HTR-8/SVneo (cell line): ENCODE measurements around the gene BDH1.

Experiments
- DNase-seq: peaks from one replicate; pipeline ENCODE4 v3.0.0; 2011; ENCODE audit warnings: low spot score, mixed read lengths; ENCODE audit not compliant: insufficient read length
- FAIRE-seq: peaks from 2 replicates; lab custom pipeline; 2011; peaks lifted over from hg19 to GRCh38; lab: Jason Lieb, UNC

BDH1 gene

DNA sequence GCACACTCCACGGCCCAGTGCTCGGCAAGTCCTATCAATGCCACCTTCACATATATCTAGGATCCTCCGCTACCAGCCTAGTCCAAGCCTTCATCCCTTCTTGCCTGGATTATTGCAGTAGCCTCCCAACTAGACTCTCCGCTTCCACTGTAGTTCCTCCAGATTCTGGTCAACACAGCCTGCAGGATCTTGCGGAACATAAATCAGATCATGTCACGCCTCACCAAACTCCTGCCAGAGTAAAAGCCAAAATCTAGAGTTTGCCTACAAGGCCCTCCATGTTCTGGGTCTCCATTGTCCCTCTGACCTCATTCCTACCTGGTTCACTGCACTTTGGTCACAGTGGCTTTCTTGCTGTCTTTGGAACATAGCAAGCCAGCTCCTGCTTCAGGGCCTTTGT lies 3.6 kb downstream of the BDH1 start:
- FAIRE-seq (no peak), DNase-seq (no peak)

DNA sequence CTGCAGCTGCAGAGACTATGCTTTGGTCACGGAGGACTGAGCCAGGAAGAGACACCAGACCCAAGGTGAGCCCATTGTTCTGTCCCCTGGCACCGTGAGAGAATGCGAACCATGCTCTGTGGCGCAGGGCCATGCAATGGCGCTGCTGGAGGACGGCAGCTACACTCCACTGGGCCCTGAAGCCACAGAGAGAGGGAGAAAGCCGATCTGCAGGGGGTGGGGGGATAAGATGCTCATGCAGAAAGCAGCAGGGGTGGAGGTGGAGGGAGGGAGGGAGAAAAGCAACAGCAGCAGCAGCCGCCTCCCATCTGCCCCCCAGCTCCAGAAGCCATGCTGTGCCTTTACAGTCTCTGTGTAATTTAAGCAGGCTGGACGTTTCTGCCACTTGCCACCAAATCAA lies 5.3 kb downstream of the BDH1 start:
- no peak for DNase-seq
- FAIRE-seq, result no peak

DNA sequence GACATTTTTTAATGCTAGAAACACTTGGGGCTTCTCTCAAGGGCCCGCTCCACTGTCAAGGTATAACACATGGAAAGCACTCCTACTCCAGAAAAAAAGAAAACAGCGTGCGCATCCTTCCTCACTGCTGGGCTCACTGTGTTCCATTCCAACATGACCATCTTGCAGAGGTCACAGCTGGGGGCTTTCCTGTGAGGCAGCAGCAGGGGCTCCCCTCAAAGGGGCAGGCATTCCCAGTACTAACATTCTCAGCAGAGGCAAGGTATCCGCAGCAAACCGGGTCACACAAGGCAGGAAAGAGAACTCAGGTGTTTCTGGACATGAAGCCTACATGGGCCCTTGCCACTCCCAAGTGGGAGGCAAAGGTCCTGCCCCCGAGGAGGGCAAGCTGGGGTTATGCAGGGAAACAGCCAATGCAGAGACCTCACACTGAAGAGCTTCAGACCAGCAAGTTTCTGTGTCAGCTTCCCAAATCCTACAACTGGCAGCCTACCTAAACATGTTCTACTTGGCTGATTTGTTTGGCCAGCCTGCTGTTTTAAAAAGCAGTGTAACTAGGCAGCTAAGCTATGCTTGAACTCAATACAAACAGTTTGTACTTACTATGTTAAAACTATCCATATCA lies 6.4 kb downstream of the BDH1 start:
- FAIRE-seq, result no peak
- no peak for DNase-seq

DNA sequence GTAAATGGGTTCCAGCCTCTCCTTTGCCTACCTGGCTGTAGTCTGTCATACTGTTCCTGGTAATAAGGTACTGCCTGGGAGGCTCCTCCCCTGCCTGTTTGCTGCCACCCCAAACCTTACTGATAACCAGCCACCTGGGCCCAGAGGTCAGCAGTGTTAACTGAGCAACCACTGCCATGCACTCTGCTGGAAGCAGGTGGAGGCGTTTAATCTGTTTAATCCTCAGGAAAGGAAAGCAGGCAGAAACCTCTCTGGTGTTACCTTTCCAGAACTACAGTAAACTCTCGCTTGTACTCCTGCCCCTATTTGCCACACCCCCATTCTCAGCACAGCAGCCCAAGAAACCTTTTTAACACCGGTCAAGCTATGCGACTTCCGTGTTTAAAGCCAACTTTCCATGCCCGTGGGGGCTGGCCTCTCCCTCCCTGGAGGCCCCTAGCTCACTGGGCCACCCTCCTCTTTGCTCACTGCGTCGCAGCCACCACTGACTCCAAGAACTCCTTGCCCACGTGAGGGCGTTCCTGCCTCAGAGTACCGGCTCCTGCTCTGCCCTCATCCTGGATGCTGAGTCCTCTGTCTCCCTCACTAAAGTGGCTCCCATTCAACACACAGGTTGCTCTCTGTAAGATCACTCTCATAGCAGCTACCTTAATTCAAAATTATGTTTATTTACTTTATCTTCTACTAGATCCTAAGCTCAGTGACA lies 8.3 kb downstream of the BDH1 start:
- FAIRE-seq (no peak), DNase-seq (no peak)

DNA sequence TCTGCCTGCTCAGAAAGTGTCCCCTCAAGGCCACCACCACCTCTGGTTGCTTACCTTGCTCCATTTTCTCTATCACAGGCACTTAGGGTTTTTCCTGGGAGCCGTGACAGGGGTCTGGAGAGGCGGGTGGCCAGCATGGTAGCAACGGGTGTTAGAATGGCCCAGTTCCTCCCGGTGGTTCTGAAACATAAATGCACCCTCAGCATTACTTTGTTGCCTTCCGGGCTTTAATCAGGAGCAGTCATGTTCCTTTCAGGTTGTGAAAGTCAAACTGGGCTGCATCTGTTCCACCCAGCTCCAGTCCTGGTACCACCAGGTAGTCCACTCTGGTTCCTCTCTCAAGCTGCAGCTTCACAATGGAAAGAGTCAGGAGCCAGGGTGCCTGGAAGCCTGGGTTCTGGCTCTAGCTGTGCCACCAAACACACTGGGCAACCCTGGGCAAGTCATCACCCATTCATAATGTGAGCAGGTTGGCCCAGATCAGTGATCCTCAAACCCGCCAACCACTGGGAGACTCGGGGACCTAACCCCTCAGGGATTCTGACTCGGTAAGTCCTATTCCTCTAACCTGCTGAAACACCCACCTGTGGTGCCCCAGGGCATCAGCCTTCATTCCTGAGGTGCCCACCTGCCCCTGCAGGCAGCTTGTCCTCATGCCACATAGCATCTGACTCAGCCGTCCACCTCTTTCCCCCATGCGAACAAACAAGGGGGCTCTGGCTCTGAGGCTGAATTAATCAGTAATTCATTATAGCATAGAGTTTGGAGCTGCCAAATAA lies 9.3 kb downstream of the BDH1 start:
- FAIRE-seq, result no peak
- no peak for DNase-seq

DNA sequence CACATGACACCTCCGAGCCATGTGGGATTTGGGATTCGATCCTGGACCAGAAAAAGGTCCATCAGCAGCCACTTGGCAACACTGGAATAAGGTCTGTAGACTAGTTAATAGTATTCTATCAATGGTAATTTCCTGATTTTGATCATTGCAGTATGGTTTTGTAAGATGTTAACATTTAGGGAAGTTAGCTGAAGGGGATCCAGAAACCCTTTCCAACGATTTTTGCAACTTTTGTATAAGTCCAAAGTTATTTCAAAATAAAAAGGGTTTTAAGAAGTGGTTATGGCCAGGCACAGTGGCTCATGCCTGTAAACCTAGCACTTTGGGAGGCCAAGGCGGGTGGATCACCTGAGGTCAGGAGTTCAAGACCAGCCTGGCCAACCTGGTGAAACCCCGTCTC lies 10.2 kb downstream of the BDH1 start:
- no peak for FAIRE-seq
- no peak for DNase-seq

DNA sequence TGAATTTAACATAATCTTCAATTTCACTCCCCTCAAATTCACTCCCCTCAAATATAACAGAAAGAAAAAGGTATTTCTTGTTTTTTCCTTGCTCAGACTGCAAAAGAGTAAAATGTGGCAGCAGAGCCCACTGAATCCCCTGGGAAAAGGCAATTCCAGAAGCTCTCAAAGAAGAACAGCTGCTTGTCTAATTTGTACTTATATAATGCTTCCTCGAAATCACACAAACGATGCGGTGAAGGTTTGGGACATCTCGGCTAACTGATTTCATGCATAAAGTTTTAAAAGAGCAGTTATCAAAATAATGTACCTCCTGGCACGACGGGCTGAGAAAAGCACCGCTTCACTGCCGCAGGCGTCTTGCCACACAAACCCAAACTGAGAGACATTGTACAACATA lies 10.7 kb downstream of the BDH1 start:
- DNase-seq, result no peak
- no peak for FAIRE-seq

DNA sequence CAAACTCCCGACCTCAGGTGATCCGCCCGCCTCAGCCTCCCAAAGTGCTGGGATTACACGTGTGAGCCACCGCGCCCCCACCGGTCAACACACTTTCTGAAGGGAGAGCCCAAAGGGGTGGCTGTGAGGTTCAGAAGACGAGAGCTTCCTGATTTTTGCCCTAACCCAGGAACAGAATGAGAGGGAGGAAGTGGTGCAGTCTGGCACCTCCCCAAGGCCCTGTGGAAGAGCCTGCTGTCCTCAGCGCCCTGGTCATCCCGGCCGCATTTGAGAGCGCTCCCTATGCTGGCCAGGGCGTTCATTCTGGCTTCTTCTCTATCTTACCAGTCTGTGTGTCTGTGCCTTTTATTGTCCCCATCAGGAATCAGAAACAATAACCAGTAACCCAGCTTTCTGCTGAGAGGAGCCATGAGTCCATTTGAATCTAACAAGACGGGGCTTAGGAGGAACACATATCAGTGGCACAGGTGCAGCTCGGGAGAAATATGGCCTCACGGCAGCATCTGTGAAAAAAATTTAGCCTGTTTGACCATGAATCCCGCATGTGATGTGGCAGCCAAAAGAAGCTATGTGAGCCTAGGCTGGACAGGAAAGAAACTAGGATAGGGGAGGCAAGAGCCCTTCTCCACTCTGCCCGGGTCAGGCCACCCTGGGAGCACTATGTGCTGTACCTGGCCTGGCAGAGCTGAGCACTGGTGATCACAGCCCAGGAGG lies 12.9 kb downstream of the BDH1 start:
- FAIRE-seq (no peak), DNase-seq (no peak)

DNA sequence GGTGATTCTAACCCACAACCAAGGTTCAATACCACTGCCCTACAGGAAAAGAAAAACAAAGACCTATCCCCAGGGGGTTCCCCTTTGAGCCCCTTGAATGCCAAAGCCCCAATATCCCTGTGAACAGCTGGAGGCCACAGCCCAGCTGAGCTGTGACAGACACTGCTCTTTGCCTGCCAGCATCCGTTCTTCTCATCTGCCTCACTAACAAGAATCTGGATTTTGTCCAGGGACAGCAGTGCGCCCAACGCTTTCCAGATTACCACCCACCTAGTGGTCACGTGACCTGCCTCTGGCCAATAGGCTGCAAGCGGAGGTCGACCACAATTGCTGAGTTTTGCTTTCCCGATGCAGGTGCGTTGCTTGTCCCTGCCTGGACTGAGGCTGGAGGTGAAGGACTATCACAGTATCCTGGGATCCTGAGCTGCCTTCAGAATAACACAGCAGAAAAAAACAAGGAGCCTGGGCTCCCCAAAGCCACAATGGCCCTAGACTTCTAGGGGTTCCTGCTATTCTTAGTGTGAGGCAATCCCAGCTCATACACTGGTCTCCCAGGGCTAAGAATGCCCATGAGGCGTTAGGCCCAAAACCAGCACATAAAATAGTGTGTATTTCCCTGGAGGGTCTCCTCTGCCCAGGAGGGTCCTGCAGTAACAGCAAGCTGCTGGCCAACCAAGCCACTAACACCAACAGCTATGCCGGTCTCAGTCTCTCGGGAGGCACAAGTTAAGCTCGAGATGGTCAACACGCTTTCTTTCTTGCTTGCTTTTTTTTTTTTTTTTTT lies 13.8 kb downstream of the BDH1 start:
- FAIRE-seq (no peak), DNase-seq (no peak)

DNA sequence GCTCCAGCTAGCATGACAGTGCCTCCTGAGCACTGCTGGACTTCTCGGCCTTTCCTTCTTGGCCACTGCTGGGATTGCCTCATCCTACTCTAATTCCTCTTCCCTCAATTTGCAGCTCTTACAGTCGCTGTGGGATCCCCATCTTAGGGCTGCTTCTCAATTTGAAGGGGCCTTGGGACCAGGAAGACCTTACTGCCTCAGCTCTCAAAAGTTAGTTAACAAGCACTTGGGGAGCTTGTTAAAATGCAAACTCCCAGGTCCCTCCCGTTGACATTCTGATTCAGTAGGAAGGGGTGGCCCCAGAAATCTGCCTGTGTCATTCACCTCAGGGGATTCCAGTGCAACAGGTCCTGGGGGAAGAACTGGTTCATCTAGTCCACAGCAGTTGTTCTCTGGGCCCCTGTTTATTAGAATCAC lies 14.8 kb downstream of the BDH1 start:
- FAIRE-seq, result peak; percentile 4
- no peak for DNase-seq

DNA sequence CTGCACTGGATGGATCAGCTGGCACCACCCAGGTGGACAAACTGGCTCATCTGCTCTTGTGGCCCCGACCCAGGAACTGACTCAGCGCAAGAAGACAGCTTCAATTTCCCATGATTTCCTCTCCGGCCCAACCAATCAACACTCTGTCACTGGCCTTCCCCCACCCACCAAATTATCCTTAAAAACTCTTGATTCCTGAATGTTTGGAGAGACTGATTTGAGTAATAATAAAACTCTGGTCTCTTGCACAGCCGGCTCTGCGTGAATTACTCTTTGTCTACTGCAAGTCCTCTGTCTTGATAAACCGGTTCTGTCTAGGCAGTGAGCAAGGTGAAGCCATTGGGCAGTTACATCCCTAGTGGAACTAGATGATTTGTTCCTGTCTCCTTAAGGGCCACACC lies 16.1 kb downstream of the BDH1 start:
- no peak for FAIRE-seq
- no peak for DNase-seq

DNA sequence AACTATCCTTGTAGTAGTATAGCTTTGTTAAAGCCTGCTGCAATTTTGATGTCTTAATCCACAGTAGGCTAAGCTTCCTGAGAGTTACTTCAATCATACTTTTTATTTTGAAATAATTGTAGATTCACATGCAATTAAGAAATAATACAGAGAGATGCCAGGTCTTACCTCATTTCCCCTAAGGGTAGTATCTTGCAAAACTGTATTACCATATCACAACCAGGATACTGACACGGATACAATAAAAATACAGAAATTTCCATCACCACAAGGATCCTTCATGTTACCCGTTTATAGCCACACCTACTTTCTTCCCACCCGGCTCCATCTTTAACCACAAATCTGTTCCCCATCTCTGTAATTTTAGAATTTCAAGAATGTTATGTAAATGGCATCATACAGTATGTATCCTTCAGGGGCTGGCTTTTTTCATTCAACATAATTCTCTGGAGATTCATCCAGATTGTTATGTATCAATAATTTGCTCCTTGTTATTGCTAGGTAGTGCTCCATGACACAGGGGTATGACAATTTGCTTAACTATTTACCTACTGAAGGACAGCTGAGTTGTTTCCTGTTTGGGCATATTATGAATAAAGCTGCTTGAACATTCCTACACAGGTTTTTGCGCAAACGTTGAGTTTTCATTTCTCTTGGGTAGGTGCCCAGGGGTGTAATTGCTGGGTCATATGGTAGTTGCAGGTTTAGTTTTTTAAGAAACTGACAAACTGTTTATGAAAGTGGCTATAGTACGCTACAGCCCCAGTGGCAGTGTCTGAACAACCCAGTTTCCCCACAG lies 21.6 kb downstream of the BDH1 start:
- DNase-seq (no peak), FAIRE-seq (no peak)

DNA sequence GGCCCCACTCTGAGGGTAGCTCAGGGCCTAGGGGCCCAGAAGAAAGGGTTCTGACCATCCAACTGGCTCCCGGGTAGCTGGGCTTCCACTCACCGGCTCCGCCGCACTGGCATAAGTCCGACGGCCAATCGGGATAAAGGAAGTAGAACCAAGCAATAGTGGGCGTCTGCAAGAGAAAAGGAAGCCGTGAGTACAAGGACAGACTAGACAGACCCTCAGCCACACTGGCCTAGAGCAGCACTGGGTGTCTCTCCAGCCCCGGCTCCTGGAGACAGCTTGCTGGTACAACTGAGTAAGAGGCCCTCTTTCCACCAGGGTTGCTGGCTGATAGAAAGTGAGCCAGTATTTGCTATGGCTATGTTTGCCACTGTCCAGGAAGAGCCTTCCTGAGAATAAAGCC lies 22.4 kb downstream of the BDH1 start:
- DNase-seq (no peak), FAIRE-seq (no peak)

DNA sequence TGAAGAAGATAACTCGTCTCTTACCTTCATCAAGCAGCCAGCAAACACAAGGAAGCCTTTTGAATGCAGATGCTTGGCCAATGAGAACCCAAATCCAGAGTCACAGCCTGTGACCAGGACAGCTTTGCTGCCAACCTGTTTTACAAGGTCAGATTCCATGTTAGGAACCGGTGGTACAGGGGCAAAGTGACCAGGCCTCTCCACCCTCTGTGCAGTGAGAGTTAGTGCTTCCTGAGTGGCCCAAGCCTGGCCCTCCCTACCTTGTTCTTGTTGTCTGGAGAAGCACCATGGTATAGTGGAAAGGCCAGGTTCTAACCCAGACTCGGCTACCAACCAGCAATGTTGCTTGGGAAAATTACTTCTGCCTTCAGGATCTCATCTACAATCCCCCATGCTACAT lies 23.4 kb downstream of the BDH1 start:
- FAIRE-seq (no peak), DNase-seq (no peak)

DNA sequence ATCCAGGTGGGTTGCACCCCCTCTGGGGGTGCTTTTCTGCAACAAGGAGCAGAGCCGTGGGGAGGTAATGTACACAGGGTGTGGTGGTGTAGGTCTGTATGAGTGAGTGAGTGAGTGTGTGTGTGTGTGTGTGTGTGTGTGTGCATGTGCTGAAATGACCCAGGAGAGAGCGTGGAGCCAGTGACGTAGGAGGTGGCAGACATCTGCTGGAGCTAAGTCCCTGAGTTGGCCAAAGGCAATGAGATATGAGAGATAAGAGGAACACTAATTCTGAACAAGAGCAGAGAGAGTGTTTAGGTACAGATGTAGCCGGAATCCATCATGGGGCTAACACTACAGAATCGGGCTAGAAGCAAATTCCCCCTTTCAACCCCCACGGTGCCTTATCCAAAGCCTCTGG lies 27.6 kb downstream of the BDH1 start:
- no peak for FAIRE-seq

DNA sequence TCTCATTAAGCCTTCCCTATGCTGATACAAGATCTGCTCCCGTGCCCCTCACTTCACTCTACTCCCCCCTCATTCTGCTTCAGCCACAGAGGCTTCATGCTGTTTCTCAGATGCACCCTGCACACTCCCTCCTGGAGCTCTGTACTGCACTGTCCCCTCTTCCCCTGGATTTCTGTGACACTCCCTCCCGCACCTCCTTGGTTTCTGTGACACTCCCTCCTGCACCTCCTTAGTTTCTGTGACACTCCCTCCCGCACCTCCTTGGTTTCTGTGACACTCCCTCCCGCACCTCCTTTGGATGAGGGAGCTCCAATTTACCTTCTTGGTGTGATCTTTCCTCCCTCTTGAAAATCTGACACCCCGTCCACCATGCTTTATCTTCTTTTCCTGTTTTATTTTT lies 28.2 kb downstream of the BDH1 start:
- FAIRE-seq (no peak), DNase-seq (no peak)

More for the DNA sequence above, 27.6 kb downstream of the BDH1 start:
- DNase-seq, result no peak

DNA sequence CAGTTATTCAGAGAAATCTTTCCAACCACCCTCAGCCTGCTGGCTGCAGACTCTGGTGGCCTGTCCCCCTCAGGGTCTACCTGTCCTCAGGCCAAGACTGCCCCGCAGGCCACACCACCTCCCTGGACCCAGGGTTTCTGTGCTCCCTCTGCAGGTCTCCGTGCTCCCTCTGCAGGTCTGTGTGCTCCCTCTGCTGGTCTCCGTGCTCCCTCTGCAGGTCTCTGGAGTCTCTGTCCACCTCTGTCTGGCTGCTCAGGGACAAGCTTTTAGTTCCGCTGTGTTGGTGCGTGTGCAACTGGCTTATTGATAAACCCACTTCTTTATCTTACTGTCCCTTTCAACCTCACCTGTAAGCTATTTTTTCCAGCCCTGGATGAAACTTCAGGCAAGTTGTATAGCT lies 30.1 kb downstream of the BDH1 start:
- FAIRE-seq (no peak), DNase-seq (no peak)

DNA sequence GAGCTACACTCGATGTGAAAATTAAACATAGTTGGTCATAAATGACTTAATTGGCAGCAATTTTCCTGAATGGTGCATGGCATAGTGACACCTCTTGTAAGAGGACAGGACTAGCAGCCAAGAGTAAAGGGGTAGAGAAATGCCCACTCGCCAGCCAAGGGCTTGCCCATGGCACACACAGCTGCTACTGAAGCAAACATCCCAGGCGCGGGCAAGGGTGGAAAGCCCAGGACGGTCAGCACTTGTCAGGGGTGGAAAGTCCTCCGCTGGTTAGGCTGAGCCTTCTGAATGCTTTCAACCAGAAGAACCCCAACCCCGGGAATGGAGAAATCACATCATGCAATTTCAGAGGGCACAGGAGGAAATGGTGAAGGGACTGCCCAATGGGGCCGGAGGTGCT lies 31.6 kb downstream of the BDH1 start:
- DNase-seq, result no peak
- FAIRE-seq, result no peak

DNA sequence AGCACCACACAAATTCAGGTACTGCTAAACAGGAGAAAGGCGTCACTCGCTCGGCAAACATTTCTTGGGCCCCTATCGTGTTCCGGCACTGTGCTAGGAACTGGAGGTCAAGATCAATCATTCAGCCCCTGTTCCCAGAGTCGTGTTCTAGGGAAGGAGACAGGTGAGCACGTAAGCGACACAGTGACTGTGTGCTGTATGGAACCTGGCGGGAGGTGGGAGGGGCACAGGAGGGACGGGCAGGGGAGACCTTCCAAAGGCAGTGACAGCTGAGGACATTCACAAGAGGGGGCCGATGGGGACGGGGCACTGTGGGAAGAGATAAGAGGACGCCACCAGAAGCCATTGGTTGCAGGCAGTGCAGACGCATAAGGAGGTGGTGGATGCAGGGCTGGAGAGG lies 32.2 kb downstream of the BDH1 start:
- no peak for DNase-seq
- no peak for FAIRE-seq
